ENCODE results near the gene ATP6V0A4.
"Not testable (repeated sequence)": the region's sequence is repeated elsewhere in the genome, so short reads cannot be mapped to it uniquely, and the experiment has no call there.

Gene ATP6V0A4

GRCh38 chr7:138801256-138801655, 3.3 kb upstream of the ATP6V0A4 start:
- DNase-seq, result no peak

- no peak for DNase-seq
These were observed 1.5 kb upstream of the ATP6V0A4 start for GRCh38 chr7:138799336-138800000.

GRCh38 chr7:138798836-138799235, 840 bp upstream of the ATP6V0A4 start:
- DNase-seq, result no peak

- not testable (repeated sequence) for DNase-seq
These were observed 950 bp downstream of the ATP6V0A4 start for GRCh38 chr7:138797046-138797445.

- DNase-seq, result no peak
These were observed 1.9 kb downstream of the ATP6V0A4 start for GRCh38 chr7:138796038-138796615.

- no peak for DNase-seq
These were observed 12.2 kb downstream of the ATP6V0A4 start for GRCh38 chr7:138785587-138786437.

- no peak for DNase-seq
These were observed 13.3 kb downstream of the ATP6V0A4 start for GRCh38 chr7:138784692-138785091.

GRCh38 chr7:138781004-138781403, 17.0 kb downstream of the ATP6V0A4 start:
- DNase-seq, result no peak

- peak; percentile 47 to 48 for DNase-seq
These were observed 21.7 kb downstream of the ATP6V0A4 start for GRCh38 chr7:138776166-138776833.

GRCh38 chr7:138773817-138774216, 24.2 kb downstream of the ATP6V0A4 start:
- no peak for DNase-seq

- DNase-seq, result no peak
These were observed 24.8 kb downstream of the ATP6V0A4 start for GRCh38 chr7:138773176-138773575.

- no peak for DNase-seq
These were observed 27.1 kb downstream of the ATP6V0A4 start for GRCh38 chr7:138770904-138771303.

- DNase-seq, result peak in 1 of 2 experiments; percentile 19
These were observed 29.8 kb downstream of the ATP6V0A4 start for GRCh38 chr7:138768241-138768640.

- DNase-seq, result peak; percentile 5 to 22
These were observed 41.3 kb downstream of the ATP6V0A4 start for GRCh38 chr7:138756591-138757242.

- peak; percentile 24 to 54 for DNase-seq
These were observed 42.0 kb downstream of the ATP6V0A4 start for GRCh38 chr7:138755842-138756590.

- peak in 1 of 2 experiments; percentile 57 for DNase-seq
These were observed 42.7 kb downstream of the ATP6V0A4 start for GRCh38 chr7:138755331-138755747.

GRCh38 chr7:138753610-138754009, 44.4 kb downstream of the ATP6V0A4 start:
- DNase-seq, result no peak

GRCh38 chr7:138753150-138753518, 44.9 kb downstream of the ATP6V0A4 start:
- peak in 1 of 2 experiments; percentile 36 for DNase-seq

- DNase-seq, result peak; percentile 94 to 96
These were observed 45.4 kb downstream of the ATP6V0A4 start for GRCh38 chr7:138752518-138753149.

GRCh38 chr7:138750901-138751464, 47.0 kb downstream of the ATP6V0A4 start:
- no peak for DNase-seq

- DNase-seq, result no peak
These were observed 47.5 kb downstream of the ATP6V0A4 start for GRCh38 chr7:138750473-138750872.

Data from SHP77 (cell line).